ENCODE results near the gene TJP3. TPM values are rescaled to one million over a fixed set of nuclear protein-coding genes. Genes with fewer than 3 reads are reported as not detected.

The TJP3 gene
- total and polyA plus RNA-seq, 4 donors, result 18.4 to 57.8 (median 49.6) TPM

- Histone ChIP-seq H3K4me1 (ENCODE audit: control insufficient read depth in 5 of 5, insufficient read depth in 5 of 5, low read length in 5 of 5) (no peaks in the 10 kb centered on the region), H3K36me3 (ENCODE audit: control insufficient read depth in 4 of 4, insufficient read depth in 4 of 4, low read length in 4 of 4) (peaks cover 0 to 25% (median 0%) of the 10 kb centered on the region in 4 donors), H3K27me3 (ENCODE audit: control insufficient read depth in 3 of 3, insufficient read depth in 3 of 3, low read length in 2 of 3) (no peaks in the 10 kb centered on the region), H3K9me3 (ENCODE audit: control insufficient read depth in 4 of 4, insufficient read depth in 3 of 4, low read length in 3 of 4) (no peaks in the 10 kb centered on the region), H3K4me3 (no peak overlapping the region), H3K27ac (ENCODE audit: low read depth in 1 of 2, low read length in 1 of 2) (no peak overlapping the region), H3K9ac (ENCODE audit: insufficient read depth in 1 of 2, low read length in 2 of 2) (no peak overlapping the region)
- WGBS, 2 donors, result 84 to 87% methylated on average over 33 to 35 of the region's 35 CpGs
- no peak for TF ChIP-seq CTCF (IDR thresholded peaks at IDR 0.05; ENCODE audit: control extremely low read depth, extremely low read depth)
- no peak for DNase-seq
- ATAC-seq (ENCODE audit: insufficient read depth, low FRiP score), result no peak
Measured at GRCh38 chr19:3771000-3771905, 63.1 kb downstream of the TJP3 start.

GRCh38 chr19:3771906-3772455, 63.8 kb downstream of the TJP3 start, which contains the start of gene RAX2:
Gene RAX2, minus strand, starts transcription at chr19:3772228. Its CDS starts 486 bp downstream, at chr19:3771742.
- no peak within 1 kb of the TSS for H3K27ac ChIP-seq (ENCODE audit: low read depth in 1 of 2, low read length in 1 of 2)
- H3K27me3 ChIP-seq (ENCODE audit: control insufficient read depth in 3 of 3, insufficient read depth in 3 of 3, low read length in 2 of 3), result no peaks in the 10 kb centered on the region
- H3K4me1 ChIP-seq (ENCODE audit: control insufficient read depth in 5 of 5, insufficient read depth in 5 of 5, low read length in 5 of 5), result no peaks in the 10 kb centered on the region
- no peak within 1 kb of the TSS for H3K4me3 ChIP-seq
- DNase-seq (no peak), ATAC-seq (ENCODE audit: insufficient read depth, low FRiP score) (no peak)
- H3K9me3 ChIP-seq (ENCODE audit: control insufficient read depth in 4 of 4, insufficient read depth in 3 of 4, low read length in 3 of 4), result no peaks in the 10 kb centered on the region
- TF ChIP-seq CTCF (IDR thresholded peaks at IDR 0.05; ENCODE audit: control extremely low read depth, extremely low read depth), result no peak
- WGBS, 2 donors, result 56 to 61% methylated on average over 23 of the region's 23 CpGs
- H3K9ac ChIP-seq (ENCODE audit: insufficient read depth in 1 of 2, low read length in 2 of 2), result no peak within 1 kb of the TSS
- peaks cover 0 to 18% (median 0%) of the 10 kb centered on the region in 4 donors for H3K36me3 ChIP-seq (ENCODE audit: control insufficient read depth in 4 of 4, insufficient read depth in 4 of 4, low read length in 4 of 4)

GRCh38 chr19:3773814-3774515, 65.8 kb downstream of the TJP3 start:
- Histone ChIP-seq H3K9ac (ENCODE audit: insufficient read depth in 1 of 2, low read length in 2 of 2) (no peak overlapping the region), H3K4me1 (ENCODE audit: control insufficient read depth in 5 of 5, insufficient read depth in 5 of 5, low read length in 5 of 5) (no peaks in the 10 kb centered on the region), H3K4me3 (no peak overlapping the region), H3K27ac (ENCODE audit: low read depth in 1 of 2, low read length in 1 of 2) (no peak overlapping the region), H3K9me3 (ENCODE audit: control insufficient read depth in 4 of 4, insufficient read depth in 3 of 4, low read length in 3 of 4) (no peaks in the 10 kb centered on the region), H3K36me3 (ENCODE audit: control insufficient read depth in 4 of 4, insufficient read depth in 4 of 4, low read length in 4 of 4) (no peaks in the 10 kb centered on the region), H3K27me3 (ENCODE audit: control insufficient read depth in 3 of 3, insufficient read depth in 3 of 3, low read length in 2 of 3) (no peaks in the 10 kb centered on the region)
- WGBS, 2 donors, result 81 to 87% methylated on average over 12 of the region's 12 CpGs
- DNase-seq (no peak), ATAC-seq (ENCODE audit: insufficient read depth, low FRiP score) (no peak)
- no peak for TF ChIP-seq CTCF (IDR thresholded peaks at IDR 0.05; ENCODE audit: control extremely low read depth, extremely low read depth)

Measured in lung (tissue), 12 donors.